Colonic mucosa (tissue), 4 donors: ENCODE measurements around the gene GPR162. TPM values are rescaled to one million over a fixed set of nuclear protein-coding genes. Genes with fewer than 3 reads are reported as not detected.

Experiments
- DNase-seq: peaks from one replicate; pipeline ENCODE4 v3.0.0-alpha.2; 2020
- H3K27ac ChIP-seq: fragments of 200-600 bp; one replicate; pipeline ENCODE4 v1.8.0; 2021
- H3K27me3 ChIP-seq: fragments of 200-600 bp; one replicate; pipeline ENCODE4 v1.8.0; 2021
- H3K36me3 ChIP-seq: fragments of 200-600 bp; one replicate; pipeline ENCODE4 v1.8.0; 2021
- H3K4me1 ChIP-seq: fragments of 200-600 bp; one replicate; pipeline ENCODE4 v1.8.0; 2021; ENCODE audit warnings: mild to moderate bottlenecking
- H3K4me3 ChIP-seq: fragments of 200-600 bp; one replicate; pipeline ENCODE4 v1.8.0; 2021
- H3K9ac ChIP-seq, 2 donors: one replicate each; pipeline ENCODE4 v1.7.0; 2013; ENCODE audit warnings: control low read depth in 2 of 2, low read depth in 2 of 2, low read length in 2 of 2
- H3K9me3 ChIP-seq: fragments of 200-600 bp; one replicate; pipeline ENCODE4 v1.8.0; 2021
- intact Hi-C: fragments of 100-400 bp; cut with DNase I; formaldehyde crosslinking; loops from one replicate; pipeline ENCODE4 v1.14.1; 2022
- total RNA-seq, 2 donors: library from RNA; stranded (reverse); fragmentation: NEBNext Ultra II Directional in 1 of 2; extraction: Animal tissue kit (Norgen Biotek cat#: 25700) in 1 of 2; gene quantifications; one replicate each; pipeline ENCODE4 v1.2.1, GENCODE V29; 2021
- TF ChIP-seq, protein P1 (sequence below): fragments of 200-600 bp; IDR thresholded peaks from one replicate; pipeline ENCODE4 v1.8.0; 2022; ENCODE audit warnings: antibody characterized with exemption, mild to moderate bottlenecking
- donor health status: healthy.
- donor health status: DM: no; HTN: no; CAD: no.
- donor health status: DM: no; HTN: no; CAD: no.

GPR162 gene
- total RNA-seq, 2 donors from 2014 or later = 1.9 to 2.7 TPM

DNA sequence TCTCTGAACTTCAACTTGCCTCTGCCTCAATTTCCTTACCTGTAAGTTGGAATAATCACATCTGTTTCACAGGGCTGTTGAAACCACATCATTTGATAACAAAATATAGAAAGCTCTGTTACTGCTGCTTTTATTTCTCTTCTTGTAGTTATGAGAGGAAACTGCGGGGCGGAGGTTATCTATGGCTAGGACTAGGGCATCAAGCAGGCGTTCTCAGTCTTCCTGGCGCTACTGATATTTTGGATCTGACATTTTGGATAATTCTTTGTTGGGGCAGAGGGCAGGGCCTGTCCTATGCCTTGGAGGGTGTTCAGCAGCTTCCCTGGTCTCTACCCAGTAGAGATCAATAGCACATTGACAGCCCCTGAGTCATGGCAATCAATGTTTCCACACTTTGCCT, 10.5 kb downstream of the GPR162 start:
- H3K27ac ChIP-seq = no peak overlapping the region
- no peaks in the 10 kb centered on the region for H3K4me1 ChIP-seq
- DNase-seq = no peak
- no peak overlapping the region for H3K4me3 ChIP-seq
- H3K9ac ChIP-seq = no peak overlapping the region
- TF ChIP-seq, protein P1, sequence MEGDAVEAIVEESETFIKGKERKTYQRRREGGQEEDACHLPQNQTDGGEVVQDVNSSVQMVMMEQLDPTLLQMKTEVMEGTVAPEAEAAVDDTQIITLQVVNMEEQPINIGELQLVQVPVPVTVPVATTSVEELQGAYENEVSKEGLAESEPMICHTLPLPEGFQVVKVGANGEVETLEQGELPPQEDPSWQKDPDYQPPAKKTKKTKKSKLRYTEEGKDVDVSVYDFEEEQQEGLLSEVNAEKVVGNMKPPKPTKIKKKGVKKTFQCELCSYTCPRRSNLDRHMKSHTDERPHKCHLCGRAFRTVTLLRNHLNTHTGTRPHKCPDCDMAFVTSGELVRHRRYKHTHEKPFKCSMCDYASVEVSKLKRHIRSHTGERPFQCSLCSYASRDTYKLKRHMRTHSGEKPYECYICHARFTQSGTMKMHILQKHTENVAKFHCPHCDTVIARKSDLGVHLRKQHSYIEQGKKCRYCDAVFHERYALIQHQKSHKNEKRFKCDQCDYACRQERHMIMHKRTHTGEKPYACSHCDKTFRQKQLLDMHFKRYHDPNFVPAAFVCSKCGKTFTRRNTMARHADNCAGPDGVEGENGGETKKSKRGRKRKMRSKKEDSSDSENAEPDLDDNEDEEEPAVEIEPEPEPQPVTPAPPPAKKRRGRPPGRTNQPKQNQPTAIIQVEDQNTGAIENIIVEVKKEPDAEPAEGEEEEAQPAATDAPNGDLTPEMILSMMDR = no peak
- H3K36me3 ChIP-seq = no peaks in the 10 kb centered on the region
- no peaks in the 10 kb centered on the region for H3K9me3 ChIP-seq
- peaks cover 16% of the 10 kb centered on the region for H3K27me3 ChIP-seq
- intact Hi-C loops = no loop called here

DNA sequence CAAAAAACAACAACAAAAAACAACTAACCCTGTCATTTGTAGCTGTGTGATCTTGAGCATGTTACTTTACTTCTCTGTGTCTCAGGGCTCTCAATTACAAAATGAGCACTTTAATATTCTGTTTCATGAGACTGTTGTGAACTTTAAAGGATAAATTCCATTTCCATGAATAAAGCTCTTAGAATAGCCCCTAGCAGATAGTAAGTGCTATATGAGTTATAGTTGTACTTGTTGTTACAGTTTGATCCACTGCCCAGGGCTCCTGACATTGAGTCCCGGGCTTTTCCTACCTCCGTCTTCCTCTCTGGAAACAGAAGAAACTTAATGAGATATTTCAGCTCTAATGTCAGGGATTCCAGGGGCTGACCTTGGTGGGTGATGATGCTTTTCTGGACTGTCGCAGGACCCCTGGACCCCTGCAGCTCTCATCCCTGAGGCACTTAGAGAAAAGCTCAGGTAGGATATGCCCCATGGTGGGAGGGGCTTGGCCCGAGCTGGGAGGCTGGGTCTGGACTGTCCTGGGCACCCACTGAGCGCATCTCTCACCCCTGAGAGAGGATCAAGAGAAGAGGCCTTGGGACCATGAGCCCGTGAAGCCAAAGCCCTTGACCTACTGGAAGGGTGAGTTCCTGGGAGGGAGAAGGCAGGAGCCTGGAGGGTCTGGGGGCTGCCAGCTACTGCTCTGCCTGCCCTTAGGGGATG, 11.7 kb downstream of the GPR162 start:
- Histone ChIP-seq H3K36me3 (no peaks in the 10 kb centered on the region), H3K4me3 (no peak overlapping the region), H3K9me3 (no peaks in the 10 kb centered on the region), H3K9ac (no peak overlapping the region), H3K27me3 (peaks cover 16% of the 10 kb centered on the region), H3K4me1 (no peaks in the 10 kb centered on the region), H3K27ac (no peak overlapping the region)
- TF ChIP-seq, protein P1 = no peak
- DNase-seq = no peak
- intact Hi-C loops = no loop called here

DNA sequence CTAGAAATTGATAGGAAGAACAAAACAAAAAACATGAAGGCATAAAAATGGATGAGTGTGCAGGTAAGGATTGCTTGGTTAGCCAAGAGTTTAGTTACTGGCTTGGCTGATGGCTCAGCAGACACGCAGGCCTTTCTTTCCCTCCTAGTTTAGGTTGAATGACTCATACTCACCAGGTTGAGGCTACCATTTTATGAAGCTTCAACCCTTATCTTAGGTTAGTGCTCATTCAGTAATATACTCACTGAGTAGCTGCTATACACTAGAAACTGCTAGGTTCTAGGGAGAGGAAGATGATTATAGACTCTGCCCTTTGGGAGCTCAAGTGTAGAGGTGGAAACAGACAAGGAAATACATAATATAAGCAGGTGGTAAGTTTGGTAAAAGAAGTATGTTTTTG, 12.6 kb downstream of the GPR162 start:
- intact Hi-C loops = no loop called here
- H3K9me3 ChIP-seq = no peaks in the 10 kb centered on the region
- DNase-seq = no peak
- TF ChIP-seq, protein P1 = no peak
- H3K9ac ChIP-seq = no peak overlapping the region
- no peak overlapping the region for H3K4me3 ChIP-seq
- no peaks in the 10 kb centered on the region for H3K36me3 ChIP-seq
- H3K27me3 ChIP-seq = peaks cover 10% of the 10 kb centered on the region
- no peak overlapping the region for H3K27ac ChIP-seq
- no peaks in the 10 kb centered on the region for H3K4me1 ChIP-seq

DNA sequence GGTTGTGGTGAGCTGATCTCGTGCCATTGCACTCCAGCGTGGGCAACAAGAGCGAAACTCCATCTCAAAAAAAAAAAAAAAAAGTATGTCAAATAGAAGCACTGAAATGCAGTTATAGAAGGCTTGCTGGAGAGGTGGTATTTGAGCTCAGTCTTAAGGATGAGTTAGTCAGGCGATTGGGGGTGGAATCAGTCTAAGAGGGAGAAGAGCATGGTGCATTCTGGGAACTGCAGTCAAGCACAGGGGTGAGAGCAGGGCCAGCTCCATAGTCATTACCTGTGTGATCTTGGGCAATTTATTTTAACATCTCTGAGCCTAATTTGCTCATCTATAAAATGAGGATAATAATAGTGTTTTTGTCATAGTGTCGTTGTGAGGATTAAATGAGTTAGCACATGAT, 13.3 kb downstream of the GPR162 start:
- Histone ChIP-seq H3K4me3 (no peak overlapping the region), H3K9me3 (no peaks in the 10 kb centered on the region), H3K27ac (no peak overlapping the region), H3K9ac (no peak overlapping the region), H3K4me1 (no peaks in the 10 kb centered on the region), H3K36me3 (no peaks in the 10 kb centered on the region), H3K27me3 (peaks cover 4% of the 10 kb centered on the region)
- TF ChIP-seq, protein P1 = no peak
- DNase-seq = no peak
- intact Hi-C loops = no loop called here

DNA sequence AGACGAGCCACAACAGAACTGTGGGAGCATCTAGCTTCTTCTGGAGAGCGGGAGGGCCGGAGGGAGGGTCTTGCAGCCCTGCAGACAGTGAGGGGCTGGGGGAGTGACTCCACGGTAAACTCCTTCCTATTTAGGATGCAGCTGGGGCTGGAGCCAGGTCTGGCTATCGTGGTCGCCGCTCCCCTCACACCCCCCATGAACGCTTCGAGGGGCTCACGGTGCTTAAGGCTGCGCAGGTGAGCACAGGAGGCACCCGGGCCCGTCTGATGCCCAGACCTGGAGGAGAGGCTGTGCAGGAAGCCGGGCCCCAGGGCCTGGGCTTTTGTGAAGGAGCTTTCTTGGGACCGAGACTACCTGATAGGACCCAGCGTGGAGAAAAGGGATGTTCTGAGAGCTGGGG, 15.2 kb downstream of the GPR162 start:
- DNase-seq = no peak
- Histone ChIP-seq H3K27ac (no peak overlapping the region), H3K4me1 (no peaks in the 10 kb centered on the region), H3K27me3 (no peaks in the 10 kb centered on the region), H3K9ac (no peak overlapping the region), H3K36me3 (no peaks in the 10 kb centered on the region), H3K9me3 (no peaks in the 10 kb centered on the region), H3K4me3 (no peak overlapping the region)
- TF ChIP-seq, protein P1 = no peak
- intact Hi-C loops = no loop called here
